ENCODE results near the gene TBXA2R. TPM values are rescaled to one million over a fixed set of nuclear protein-coding genes. Genes with fewer than 3 reads are reported as not detected.

TBXA2R gene
- total and polyA plus RNA-seq, 2 donors (not counting 3 experiments of a cell fraction or from before 2014, with no cell fraction given) = 2.4 to 2.9 TPM

DNA sequence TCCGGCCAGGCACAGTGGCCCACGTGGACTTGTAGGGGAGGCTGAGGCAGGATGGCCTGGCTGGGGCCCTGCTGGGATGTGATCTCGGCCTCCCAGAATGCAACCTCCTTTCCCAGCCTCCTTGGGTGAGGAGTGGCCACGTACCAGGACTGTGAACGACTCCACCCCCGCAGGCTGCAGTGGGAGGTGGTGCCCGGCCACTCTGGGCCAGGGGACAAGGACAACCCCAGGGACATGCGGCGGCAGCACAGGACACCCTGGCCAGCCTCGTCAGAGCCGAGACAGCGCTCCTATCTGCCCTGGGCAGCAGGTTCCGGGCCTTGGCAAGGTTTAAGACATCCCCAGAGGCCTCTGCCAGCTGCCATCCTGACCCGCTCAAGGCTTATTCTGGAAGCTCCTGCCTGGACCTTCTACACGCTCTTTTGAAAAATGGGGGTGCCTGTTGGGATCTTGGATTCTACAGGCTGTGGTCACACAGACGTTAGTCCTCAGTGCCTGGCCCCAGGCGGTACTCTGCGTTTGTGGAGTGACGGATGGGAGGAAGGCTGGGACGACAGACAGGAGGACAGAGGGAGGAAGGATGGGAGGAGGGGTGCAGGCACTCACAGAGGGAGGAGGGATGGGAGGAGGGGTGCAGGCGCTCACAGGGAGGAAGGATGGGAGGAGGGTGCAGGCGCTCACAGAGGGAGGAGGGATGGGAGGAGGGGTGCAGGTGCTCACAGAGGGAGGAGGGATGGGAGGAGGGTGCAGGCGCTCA, 39.8 kb upstream of the TBXA2R start:
- DNase-seq (ENCODE audit: low read depth, low spot score) (no peak), FAIRE-seq (no peak)
- intact Hi-C loops (cut with micrococcal nuclease) (no loop called here), dilution Hi-C loops (cut with MboI; ENCODE audit: extremely low pct_ligation_motif_present, low sequenced_read_pairs) (no loop called here)
- Histone ChIP-seq H3K36me3 (ENCODE audit: control insufficient read depth in 2 of 2, extremely low read depth in 1 of 2, insufficient read depth in 2 of 2, low read length in 2 of 2) (peaks cover 0 to 52% of the 10 kb centered on the region in 2 experiments), H3K27me3 (ENCODE audit: control insufficient read depth in 2 of 2, insufficient read depth in 2 of 2, low read length in 2 of 2) (no peaks in the 10 kb centered on the region), H3K4me1 (ENCODE audit: control insufficient read depth, extremely low read depth, insufficient read depth, low read length) (no peaks in the 10 kb centered on the region), H3K9ac (replicated peaks; ENCODE audit: extremely low read depth, insufficient read depth, low read length) (no peak overlapping the region), H2AFZ (ENCODE audit: low read depth, low read length) (no peak overlapping the region), H3K9me3 (replicated peaks; ENCODE audit: control insufficient read depth, insufficient read depth, low read length) (no peaks in the 10 kb centered on the region), H3K4me3 (replicated peaks in 1 of 3; ENCODE audit: insufficient read depth in 1 of 3, low read depth in 1 of 3, low read length in 3 of 3) (no peak overlapping the region), H3K4me2 (ENCODE audit: insufficient read depth, low read length) (no peak overlapping the region), H3K9me1 (replicated peaks; ENCODE audit: control insufficient read depth, extremely low read depth, insufficient read depth, low read length) (no peaks in the 10 kb centered on the region), H3K27ac (ENCODE audit: insufficient read depth, low read depth, low read length) (no peak overlapping the region), H4K20me1 (replicated peaks; ENCODE audit: control insufficient read depth, extremely low read depth, insufficient read depth, low read length) (no peaks in the 10 kb centered on the region), H3K79me2 (ENCODE audit: control insufficient read depth, insufficient read depth, low read length) (no peaks in the 10 kb centered on the region)
- BruUV-seq (replicated peaks) = no TSS peak
- ChIA-PET POLR2A (no interaction called here), CTCF (no interaction called here)
- TF ChIP-seq POLR2AphosphoS5 (IDR thresholded peaks at IDR 0.05; ENCODE audit: insufficient read depth, low read depth, low read length) = no peak
- TF ChIP-seq EZH2 (IDR thresholded peaks at IDR 0.05; ENCODE audit: borderline replicate concordance, low read depth, low read length, severe bottlenecking) = no peak
- TF ChIP-seq MYC (IDR thresholded peaks at IDR 0.05; ENCODE audit: low read depth, low read length) = no peak
- no peak for TF ChIP-seq POLR2A (IDR thresholded peaks at IDR 0.05; ENCODE audit: low read depth, low read length)
- TF ChIP-seq FOS (IDR thresholded peaks at IDR 0.05; ENCODE audit: borderline replicate concordance, insufficient read depth, low read length) = no peak
- TF ChIP-seq JUN (IDR thresholded peaks at IDR 0.05; ENCODE audit: borderline replicate concordance, insufficient read depth, insufficient read length, low read depth) = no peak
- no peak for TF ChIP-seq GATA2 (IDR thresholded peaks at IDR 0.05; ENCODE audit: insufficient read depth, insufficient read length, low read depth, low read length)
- TF ChIP-seq, protein P1, sequence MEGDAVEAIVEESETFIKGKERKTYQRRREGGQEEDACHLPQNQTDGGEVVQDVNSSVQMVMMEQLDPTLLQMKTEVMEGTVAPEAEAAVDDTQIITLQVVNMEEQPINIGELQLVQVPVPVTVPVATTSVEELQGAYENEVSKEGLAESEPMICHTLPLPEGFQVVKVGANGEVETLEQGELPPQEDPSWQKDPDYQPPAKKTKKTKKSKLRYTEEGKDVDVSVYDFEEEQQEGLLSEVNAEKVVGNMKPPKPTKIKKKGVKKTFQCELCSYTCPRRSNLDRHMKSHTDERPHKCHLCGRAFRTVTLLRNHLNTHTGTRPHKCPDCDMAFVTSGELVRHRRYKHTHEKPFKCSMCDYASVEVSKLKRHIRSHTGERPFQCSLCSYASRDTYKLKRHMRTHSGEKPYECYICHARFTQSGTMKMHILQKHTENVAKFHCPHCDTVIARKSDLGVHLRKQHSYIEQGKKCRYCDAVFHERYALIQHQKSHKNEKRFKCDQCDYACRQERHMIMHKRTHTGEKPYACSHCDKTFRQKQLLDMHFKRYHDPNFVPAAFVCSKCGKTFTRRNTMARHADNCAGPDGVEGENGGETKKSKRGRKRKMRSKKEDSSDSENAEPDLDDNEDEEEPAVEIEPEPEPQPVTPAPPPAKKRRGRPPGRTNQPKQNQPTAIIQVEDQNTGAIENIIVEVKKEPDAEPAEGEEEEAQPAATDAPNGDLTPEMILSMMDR (IDR thresholded peaks at IDR 0.05; ENCODE audit: extremely low read depth in 1 of 2, insufficient read depth in 1 of 2, low read depth in 1 of 2, low read length in 2 of 2) = no peak
- TF ChIP-seq MAX (IDR thresholded peaks at IDR 0.05; ENCODE audit: insufficient read depth, insufficient read length) = no peak

Data from endothelial cell of umbilical vein (primary cell).